KOPT-K1 (cell line): ENCODE data around the gene ITGB5.

Source experiments
- H3K27ac ChIP-seq: fragments of 200-600 bp; sonication (generic); 2 replicates; pipeline ENCODE4 v1.5.1; 2016; ENCODE audit warnings: antibody characterized with exemption, mild to moderate bottlenecking, low read depth, low read length; ENCODE audit not compliant: poor library complexity, severe bottlenecking
- H3K36me3 ChIP-seq: fragments of 200-600 bp; sonication (generic); 2 replicates; pipeline ENCODE4 v1.5.1; 2017; ENCODE audit warnings: antibody characterized with exemption, mild to moderate bottlenecking, low read length, moderate library complexity; ENCODE audit not compliant: insufficient read depth
- H3K9me3 ChIP-seq: fragments of 200-600 bp; sonication (generic); 2 replicates; pipeline ENCODE4 v1.5.1; 2017; ENCODE audit warnings: antibody characterized with exemption, low read length, mild to moderate bottlenecking; ENCODE audit not compliant: insufficient read depth, poor library complexity, severe bottlenecking

ITGB5 gene

GRCh38 chr3:124856677-124857076, 30.5 kb downstream of the ITGB5 start:
- no peak overlapping the region for H3K27ac ChIP-seq
- no peaks in the 10 kb centered on the region for H3K36me3 ChIP-seq
- H3K9me3 ChIP-seq, result no peaks in the 10 kb centered on the region

GRCh38 chr3:124854009-124854408, 33.2 kb downstream of the ITGB5 start:
- H3K36me3 ChIP-seq, result no peaks in the 10 kb centered on the region
- H3K27ac ChIP-seq, result no peak overlapping the region
- H3K9me3 ChIP-seq, result no peaks in the 10 kb centered on the region

GRCh38 chr3:124853446-124853845, 33.7 kb downstream of the ITGB5 start:
- Histone ChIP-seq H3K36me3 (no peaks in the 10 kb centered on the region), H3K9me3 (no peaks in the 10 kb centered on the region), H3K27ac (no peak overlapping the region)

GRCh38 chr3:124851905-124852304, 35.3 kb downstream of the ITGB5 start:
- Histone ChIP-seq H3K36me3 (no peaks in the 10 kb centered on the region), H3K27ac (no peak overlapping the region), H3K9me3 (no peaks in the 10 kb centered on the region)

- H3K27ac ChIP-seq, result no peak overlapping the region
- H3K36me3 ChIP-seq, result no peaks in the 10 kb centered on the region
- no peaks in the 10 kb centered on the region for H3K9me3 ChIP-seq
Measured at GRCh38 chr3:124851136-124851535, 36.0 kb downstream of the ITGB5 start.

- no peaks in the 10 kb centered on the region for H3K36me3 ChIP-seq
- no peaks in the 10 kb centered on the region for H3K9me3 ChIP-seq
- no peak overlapping the region for H3K27ac ChIP-seq
Measured at GRCh38 chr3:124850633-124851032, 36.5 kb downstream of the ITGB5 start.

- Histone ChIP-seq H3K36me3 (no peaks in the 10 kb centered on the region), H3K9me3 (no peaks in the 10 kb centered on the region), H3K27ac (no peak overlapping the region)
Measured at GRCh38 chr3:124850212-124850611, 37.0 kb downstream of the ITGB5 start.

- H3K36me3 ChIP-seq, result no peaks in the 10 kb centered on the region
- no peaks in the 10 kb centered on the region for H3K9me3 ChIP-seq
- H3K27ac ChIP-seq, result no peak overlapping the region
Measured at GRCh38 chr3:124848300-124848699, 38.9 kb downstream of the ITGB5 start.

- no peaks in the 10 kb centered on the region for H3K9me3 ChIP-seq
- no peaks in the 10 kb centered on the region for H3K36me3 ChIP-seq
- H3K27ac ChIP-seq, result no peak overlapping the region
Measured at GRCh38 chr3:124847863-124848262, 39.3 kb downstream of the ITGB5 start.

GRCh38 chr3:124847051-124847450, 40.1 kb downstream of the ITGB5 start:
- Histone ChIP-seq H3K27ac (no peak overlapping the region), H3K9me3 (no peaks in the 10 kb centered on the region), H3K36me3 (no peaks in the 10 kb centered on the region)

- no peak overlapping the region for H3K27ac ChIP-seq
- H3K36me3 ChIP-seq, result no peaks in the 10 kb centered on the region
- H3K9me3 ChIP-seq, result no peaks in the 10 kb centered on the region
Measured at GRCh38 chr3:124846189-124846588, 41.0 kb downstream of the ITGB5 start.

- no peaks in the 10 kb centered on the region for H3K9me3 ChIP-seq
- no peaks in the 10 kb centered on the region for H3K36me3 ChIP-seq
- no peak overlapping the region for H3K27ac ChIP-seq
Measured at GRCh38 chr3:124845406-124845805, 41.8 kb downstream of the ITGB5 start.

- Histone ChIP-seq H3K9me3 (no peaks in the 10 kb centered on the region), H3K27ac (no peak overlapping the region), H3K36me3 (no peaks in the 10 kb centered on the region)
Measured at GRCh38 chr3:124843506-124844177, 43.5 kb downstream of the ITGB5 start.

GRCh38 chr3:124843047-124843446, 44.1 kb downstream of the ITGB5 start:
- Histone ChIP-seq H3K36me3 (no peaks in the 10 kb centered on the region), H3K27ac (no peak overlapping the region)

GRCh38 chr3:124841517-124841916, 45.6 kb downstream of the ITGB5 start:
- H3K9me3 ChIP-seq, result no peaks in the 10 kb centered on the region
- H3K36me3 ChIP-seq, result no peaks in the 10 kb centered on the region
- H3K27ac ChIP-seq, result no peak overlapping the region

More at GRCh38 chr3:124843047-124843446, 44.1 kb downstream of the ITGB5 start:
- H3K9me3 ChIP-seq, result no peaks in the 10 kb centered on the region

GRCh38 chr3:124840331-124840730, 46.8 kb downstream of the ITGB5 start:
- Histone ChIP-seq H3K9me3 (no peaks in the 10 kb centered on the region), H3K27ac (no peak overlapping the region), H3K36me3 (no peaks in the 10 kb centered on the region)
